Spleen (tissue), 7 donors: ENCODE results near the gene DICER1.

Experiments
- POLR2A ChIP-seq, 3 donors: fragments of 450-650 bp; IDR thresholded peaks; one replicate each; pipeline ENCODE4 v1.5.1; 2017; ENCODE audit warnings: antibody characterized with exemption in 3 of 3, mild to moderate bottlenecking in 1 of 3
- TF ChIP-seq, protein P1 (sequence below), 11 experiments: fragments of 200-600 bp in 7 of 11; fragments of 450-650 bp in 4 of 11; sonication (generic) in 4 of 11; IDR thresholded peaks in 8 of 11; conservative IDR thresholded peaks in 3 of 11; 1 replicate in 7 of 11; 2 replicates in 4 of 11; pipeline versions ENCODE4 v1.4.0 to v1.8.0; 2016 to 2021; ENCODE audit warnings: antibody characterized with exemption in 11 of 11, inconsistent platforms in 4 of 11, mild to moderate bottlenecking in 1 of 11
- donor health status: DM: no; HTN: no; CAD: no; lungs with moderate emphysema.
- donor health status: DM: no; HTN: no; CAD: no.
- donor health status: DM: no; HTN: no; CAD: no.

DNA sequence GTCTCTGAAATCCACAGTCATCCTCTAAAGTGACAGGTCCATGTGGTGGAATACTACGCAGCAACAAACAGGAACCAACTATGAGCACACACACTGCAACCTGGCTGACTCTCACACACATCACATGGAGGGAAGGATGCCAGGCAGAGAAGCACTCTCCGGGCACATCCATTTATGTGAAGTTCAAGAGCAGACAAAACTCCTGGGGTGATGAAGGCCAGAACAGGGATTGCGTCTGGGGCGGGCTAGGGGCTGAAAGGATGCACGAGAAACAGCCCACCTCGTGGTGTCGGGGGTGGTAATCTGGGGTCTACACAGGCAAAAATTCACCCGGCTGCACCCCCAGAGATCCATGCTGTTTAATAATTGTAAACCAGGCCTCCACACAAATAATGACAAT is 100.2 kb downstream of the DICER1 start:
- TF ChIP-seq, protein P1, sequence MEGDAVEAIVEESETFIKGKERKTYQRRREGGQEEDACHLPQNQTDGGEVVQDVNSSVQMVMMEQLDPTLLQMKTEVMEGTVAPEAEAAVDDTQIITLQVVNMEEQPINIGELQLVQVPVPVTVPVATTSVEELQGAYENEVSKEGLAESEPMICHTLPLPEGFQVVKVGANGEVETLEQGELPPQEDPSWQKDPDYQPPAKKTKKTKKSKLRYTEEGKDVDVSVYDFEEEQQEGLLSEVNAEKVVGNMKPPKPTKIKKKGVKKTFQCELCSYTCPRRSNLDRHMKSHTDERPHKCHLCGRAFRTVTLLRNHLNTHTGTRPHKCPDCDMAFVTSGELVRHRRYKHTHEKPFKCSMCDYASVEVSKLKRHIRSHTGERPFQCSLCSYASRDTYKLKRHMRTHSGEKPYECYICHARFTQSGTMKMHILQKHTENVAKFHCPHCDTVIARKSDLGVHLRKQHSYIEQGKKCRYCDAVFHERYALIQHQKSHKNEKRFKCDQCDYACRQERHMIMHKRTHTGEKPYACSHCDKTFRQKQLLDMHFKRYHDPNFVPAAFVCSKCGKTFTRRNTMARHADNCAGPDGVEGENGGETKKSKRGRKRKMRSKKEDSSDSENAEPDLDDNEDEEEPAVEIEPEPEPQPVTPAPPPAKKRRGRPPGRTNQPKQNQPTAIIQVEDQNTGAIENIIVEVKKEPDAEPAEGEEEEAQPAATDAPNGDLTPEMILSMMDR (IDR thresholded peaks at IDR 0.05 in 8 of 11, conservative IDR thresholded peaks at IDR 0.05 in 3 of 11) = no peak
- TF ChIP-seq POLR2A (IDR thresholded peaks at IDR 0.05) = no peak
